WI38 (cell line): Measurements from ENCODE around the gene RASL12.
A peak's percentile ranks its signal among the peaks of the same experiment; 100 is the strongest.

ENCODE experiments used
- H3K4me3 ChIP-seq: 2 replicates; pipeline ENCODE4 v1.5.1; 2011; ENCODE audit warnings: low read depth, mild to moderate bottlenecking, control low read depth, low read length
- TF ChIP-seq, protein P1 (sequence below): IDR thresholded peaks from 2 replicates; pipeline ENCODE4 v1.5.1; 2012; ENCODE audit warnings: low read depth, mild to moderate bottlenecking, control low read depth, low read length

RASL12 gene

DNA sequence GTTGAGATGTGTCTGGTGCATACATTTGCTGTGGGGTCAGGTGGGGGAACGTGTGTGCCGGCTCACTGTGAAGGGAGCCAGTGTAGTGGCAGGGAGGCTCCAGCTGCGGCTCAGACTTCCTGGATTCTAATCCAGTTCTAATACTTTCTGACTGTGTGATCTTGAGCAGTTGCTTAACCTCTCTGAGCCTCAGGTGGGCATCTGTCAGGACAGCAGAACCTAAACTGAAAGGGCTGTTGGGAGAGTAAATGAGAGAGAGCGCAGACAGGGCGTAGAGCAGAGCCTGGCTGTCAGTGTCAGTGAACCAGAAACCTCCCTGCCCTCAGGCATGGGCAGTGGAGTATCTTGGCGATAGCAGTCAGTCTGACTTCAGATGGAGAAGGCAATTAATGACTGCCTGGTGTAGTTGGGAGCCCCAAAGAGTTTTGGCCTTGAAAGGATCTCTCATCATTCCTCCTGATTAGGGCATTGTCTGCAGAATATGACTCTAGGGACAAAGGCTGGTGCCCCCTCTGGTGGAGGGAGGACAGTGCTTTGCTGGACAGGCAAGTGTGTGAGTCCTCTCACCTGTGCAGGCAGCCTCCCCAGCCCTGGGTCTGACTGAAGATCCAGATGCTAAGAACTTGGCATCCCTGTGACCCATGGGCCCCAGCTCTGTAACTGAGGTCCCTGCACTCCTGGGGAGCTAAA is 18.3 kb upstream of the RASL12 start:
- H3K4me3 ChIP-seq, result no peak overlapping the region
- TF ChIP-seq, protein P1, sequence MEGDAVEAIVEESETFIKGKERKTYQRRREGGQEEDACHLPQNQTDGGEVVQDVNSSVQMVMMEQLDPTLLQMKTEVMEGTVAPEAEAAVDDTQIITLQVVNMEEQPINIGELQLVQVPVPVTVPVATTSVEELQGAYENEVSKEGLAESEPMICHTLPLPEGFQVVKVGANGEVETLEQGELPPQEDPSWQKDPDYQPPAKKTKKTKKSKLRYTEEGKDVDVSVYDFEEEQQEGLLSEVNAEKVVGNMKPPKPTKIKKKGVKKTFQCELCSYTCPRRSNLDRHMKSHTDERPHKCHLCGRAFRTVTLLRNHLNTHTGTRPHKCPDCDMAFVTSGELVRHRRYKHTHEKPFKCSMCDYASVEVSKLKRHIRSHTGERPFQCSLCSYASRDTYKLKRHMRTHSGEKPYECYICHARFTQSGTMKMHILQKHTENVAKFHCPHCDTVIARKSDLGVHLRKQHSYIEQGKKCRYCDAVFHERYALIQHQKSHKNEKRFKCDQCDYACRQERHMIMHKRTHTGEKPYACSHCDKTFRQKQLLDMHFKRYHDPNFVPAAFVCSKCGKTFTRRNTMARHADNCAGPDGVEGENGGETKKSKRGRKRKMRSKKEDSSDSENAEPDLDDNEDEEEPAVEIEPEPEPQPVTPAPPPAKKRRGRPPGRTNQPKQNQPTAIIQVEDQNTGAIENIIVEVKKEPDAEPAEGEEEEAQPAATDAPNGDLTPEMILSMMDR, result peak; percentile 48

DNA sequence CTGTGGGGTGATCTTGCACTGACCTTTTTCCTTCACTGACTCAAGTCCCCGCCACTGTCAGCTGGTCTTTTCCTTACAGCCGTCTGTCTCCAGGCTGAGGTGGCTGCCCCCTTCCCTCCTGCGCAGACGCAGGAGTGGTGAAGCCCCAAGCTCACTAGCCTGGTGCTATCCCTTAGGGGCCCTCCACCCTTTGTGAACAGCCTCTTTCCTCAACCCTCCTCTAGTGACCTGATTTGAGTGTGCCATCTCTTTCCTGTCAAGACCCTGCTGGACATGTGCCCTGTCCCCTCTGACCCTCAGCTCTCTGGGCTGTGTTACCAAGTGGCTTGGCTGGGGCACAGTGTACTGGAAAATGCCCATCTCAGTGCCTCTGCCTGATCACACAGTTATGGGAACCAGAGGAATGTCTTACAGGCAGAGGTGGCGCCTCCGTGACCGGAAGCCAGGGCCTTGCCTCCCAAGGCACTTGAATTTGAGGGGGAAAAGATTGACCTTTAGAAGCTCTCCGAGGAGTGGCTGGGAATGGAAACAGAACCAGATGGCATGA is 17.5 kb upstream of the RASL12 start:
- TF ChIP-seq, protein P1, result no peak
- no peak overlapping the region for H3K4me3 ChIP-seq

DNA sequence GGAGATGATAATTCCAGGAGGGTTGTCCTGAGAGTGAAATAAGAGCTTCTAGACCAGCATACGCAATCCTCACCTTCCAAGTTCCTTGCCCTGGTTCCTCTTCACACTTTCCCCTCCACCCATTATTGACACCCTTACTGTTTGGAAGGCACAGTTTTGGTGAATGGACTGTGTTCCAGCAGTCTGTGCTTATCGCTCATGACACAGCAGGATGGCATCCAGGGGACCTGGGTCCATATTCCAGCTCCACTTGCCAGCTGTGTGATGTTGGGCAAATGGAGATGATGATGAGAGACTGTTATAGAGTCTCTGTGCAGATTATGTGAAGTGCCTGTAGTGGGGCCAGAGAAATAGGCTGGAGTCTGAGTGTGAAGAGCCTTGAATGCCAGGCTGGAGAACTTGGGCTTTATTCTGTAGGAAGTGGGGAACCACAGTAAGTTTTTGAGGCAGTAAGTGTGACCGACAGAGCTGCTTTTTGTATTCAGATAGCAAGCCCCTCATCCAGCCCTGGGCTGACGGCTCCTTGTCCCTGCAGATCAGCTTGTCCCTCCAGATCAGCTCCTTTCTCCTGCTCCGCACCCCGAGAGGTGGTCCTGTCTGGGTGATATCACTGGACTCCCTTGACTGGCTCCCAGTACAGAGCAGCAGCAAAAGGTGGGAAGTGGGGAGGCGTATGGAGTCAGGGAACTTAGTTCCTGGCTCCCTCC is 16.9 kb upstream of the RASL12 start:
- no peak overlapping the region for H3K4me3 ChIP-seq
- TF ChIP-seq, protein P1, result no peak

DNA sequence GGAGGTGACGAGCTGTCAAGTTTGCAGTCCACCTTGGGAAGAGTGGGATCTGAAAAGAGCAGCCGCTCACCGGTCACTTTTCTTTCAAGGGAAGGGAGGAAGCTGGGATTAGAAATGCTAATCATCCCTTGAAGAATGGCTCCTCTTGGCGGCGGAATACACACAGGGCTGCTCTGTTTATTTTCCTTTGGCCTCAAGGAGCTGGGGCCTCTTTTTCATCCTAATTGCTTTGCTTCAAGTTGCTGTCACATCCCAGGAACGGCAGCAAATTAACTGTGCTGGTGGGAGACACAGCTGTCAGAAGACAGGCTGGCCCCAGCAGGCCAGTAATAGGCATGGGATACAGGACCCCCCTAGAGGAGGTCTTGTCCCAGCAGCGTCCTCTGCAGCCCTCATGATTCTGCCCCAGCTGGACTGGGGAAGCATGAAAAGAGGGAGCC is 15.5 kb upstream of the RASL12 start:
- no peak overlapping the region for H3K4me3 ChIP-seq
- TF ChIP-seq, protein P1, result peak; percentile 57

DNA sequence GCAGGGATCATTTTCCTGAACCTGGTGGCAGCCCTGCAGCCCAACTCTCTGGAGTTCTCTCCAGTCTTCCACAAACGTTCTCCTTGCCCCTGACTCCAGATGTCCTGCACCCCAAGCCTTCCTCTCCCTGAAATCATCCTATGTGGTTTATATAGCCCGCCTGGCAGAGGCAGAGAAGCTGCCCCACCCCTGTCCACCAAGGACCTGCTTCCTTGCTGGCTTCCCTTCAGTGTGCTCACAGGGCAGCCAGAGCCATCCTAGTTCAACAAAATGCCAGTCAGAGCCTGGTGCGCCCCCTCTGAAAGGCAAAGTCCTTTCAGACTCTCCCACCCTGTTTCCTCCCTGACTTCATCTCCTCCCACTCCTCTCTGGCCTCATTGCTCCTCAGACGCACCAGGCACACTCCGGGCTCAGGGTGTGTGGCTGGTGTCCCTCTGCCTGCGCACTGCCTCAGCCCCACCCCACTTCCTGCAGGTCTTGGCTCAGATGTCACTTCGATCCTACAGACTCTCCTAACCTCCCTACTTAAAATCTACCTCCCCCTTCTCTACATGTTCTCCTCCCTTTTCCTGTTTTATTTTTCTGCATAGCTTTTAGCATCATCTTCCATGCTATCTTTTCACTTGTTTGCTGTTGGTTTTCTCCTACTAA is 14.6 kb upstream of the RASL12 start:
- TF ChIP-seq, protein P1, result no peak
- H3K4me3 ChIP-seq, result no peak overlapping the region

DNA sequence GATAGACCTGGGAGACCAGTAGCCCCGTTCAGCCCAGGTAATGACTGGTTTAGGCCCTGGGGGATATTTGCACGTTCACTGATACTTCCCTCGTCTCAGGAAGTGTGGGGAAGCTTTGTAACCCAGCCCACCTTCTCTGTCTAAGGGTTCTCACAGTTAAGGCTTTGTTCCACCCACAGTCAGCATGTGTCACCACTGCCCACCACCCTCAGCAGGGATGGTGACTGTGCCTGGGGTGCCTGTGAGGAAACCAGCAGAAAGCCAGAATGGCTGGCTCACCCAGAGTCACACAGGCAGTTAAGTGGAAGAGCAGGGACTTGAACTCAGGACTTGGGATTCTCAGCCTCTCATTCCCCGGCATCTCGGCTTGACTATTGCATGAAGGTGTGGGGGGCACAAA is 14.0 kb upstream of the RASL12 start:
- TF ChIP-seq, protein P1, result no peak
- no peak overlapping the region for H3K4me3 ChIP-seq

DNA sequence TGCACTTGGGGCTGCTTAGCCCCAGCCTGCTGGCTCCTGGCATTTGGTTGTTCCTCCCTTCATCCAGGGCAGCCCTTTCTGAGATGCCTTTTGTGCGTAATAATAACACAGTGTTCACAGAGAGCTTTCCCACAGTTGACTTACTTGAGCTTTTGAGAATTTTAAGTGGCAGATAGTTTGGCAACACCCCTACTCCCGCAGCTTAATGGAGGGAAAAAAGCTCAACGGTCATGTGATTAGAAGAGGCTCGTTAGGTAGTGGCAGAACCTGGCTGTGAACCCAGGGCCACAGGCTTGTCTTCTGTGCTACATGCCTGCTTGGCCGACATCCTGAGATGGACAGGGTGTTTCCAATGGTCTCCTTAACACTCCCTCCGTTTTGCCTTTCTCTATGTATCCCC is 13.5 kb upstream of the RASL12 start:
- TF ChIP-seq, protein P1, result no peak
- no peak overlapping the region for H3K4me3 ChIP-seq
